HG03432 (cell line): ENCODE data around the gene DYNLRB2.

Experiments used
- ATAC-seq: cut with Tn5 transposase; IDR thresholded peaks from one replicate; pipeline ENCODE4 v1.9.1; 2021; ENCODE audit warnings: mild to moderate bottlenecking, moderate library complexity; ENCODE audit not compliant: unreplicated experiment

Gene DYNLRB2

DNA sequence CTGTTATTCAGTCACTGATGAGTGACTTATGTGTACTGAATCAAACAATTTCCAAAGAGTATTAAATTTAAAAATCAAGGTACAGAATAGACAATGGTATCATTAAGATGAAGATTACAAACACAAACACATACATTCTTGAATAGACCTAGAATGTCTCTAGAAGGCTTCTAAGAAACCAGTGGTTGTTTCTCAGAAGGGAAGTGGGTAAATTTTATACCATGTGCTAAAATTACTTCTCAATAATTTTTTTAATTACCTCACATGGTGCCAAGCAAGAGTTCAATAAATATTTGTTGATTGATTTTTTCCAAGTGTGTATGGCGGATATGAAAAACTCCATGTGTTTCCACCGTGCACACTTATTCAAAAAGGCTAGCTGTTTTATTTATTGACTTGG is 6.4 kb downstream of the DYNLRB2 start:
- ATAC-seq, result no peak

DNA sequence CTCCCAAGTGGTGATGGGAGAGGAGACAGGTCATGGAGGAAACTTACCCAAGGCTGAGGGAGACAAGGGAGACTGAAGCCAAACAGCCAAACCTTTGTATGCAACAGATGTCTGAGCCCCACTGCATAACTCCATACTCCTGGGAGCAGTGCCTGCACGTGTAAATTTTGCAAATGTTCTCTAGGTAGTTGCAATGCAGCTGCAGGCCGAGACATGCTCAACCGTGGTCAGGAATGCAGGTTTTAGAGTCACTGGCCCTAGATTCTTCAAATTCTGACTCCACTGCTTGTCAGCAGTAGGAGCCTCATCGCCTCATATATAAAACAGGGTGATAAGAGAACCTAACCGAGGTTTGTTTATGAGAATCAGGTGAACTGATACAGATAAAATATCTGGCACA is 11.5 kb downstream of the DYNLRB2 start:
- ATAC-seq, result no peak

DNA sequence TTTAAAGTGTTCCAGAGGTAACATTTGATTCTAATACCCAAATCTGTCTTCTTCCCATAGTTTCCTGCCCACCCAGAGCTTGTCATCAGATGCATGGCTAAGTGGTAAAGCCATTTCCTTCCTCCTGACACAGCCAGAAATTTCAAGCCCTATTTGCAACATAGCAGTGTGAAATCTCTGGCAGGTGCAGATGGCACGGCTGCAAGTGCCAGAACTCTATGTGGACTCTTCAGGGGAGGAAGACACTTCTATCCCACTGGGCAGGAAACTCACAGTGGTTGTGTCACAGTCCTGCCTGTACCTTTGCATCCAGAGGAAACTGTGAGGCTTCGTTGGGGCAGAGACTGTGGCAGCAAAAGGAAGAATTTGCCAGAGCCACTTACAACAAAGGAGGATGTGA is 13.2 kb downstream of the DYNLRB2 start:
- ATAC-seq, result no peak

DNA sequence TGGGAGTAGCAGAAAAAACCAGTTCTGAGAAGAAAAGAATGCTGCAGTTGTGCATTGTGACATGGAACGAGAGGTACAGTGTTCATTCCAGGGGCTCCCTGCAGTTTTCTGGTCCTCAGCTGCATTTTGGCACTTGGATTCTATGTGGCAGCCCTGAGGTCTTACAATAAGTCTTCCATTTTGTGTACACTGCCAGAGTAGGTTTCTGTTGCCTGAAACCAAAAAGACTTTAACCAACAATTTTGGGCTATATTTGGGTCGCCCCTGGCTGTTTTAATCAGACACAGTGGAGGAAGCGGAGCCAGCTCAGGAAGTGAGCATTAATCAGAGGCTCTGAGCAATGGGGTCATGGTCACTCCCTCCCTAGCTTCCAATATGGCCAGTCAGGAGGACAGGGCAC is 15.7 kb downstream of the DYNLRB2 start:
- no peak for ATAC-seq

DNA sequence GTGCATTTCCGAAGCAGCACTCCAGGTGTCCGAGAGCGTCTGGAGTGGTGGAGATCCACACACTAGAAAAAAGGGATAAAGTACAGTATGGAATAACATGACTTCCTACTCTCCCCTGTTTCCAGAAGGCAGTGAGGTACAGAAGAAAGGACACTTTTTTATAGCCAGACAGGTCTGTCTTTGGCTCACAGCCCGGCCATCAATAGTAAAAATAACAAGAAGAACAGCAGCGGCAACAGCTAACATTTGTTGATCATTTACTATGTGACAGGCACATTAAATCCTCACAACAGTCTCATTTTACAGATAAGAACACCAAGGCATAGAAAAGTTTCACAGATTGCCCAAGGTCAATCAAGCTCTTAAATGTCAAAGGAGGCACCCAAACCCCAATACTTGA is 16.2 kb downstream of the DYNLRB2 start:
- ATAC-seq, result no peak

DNA sequence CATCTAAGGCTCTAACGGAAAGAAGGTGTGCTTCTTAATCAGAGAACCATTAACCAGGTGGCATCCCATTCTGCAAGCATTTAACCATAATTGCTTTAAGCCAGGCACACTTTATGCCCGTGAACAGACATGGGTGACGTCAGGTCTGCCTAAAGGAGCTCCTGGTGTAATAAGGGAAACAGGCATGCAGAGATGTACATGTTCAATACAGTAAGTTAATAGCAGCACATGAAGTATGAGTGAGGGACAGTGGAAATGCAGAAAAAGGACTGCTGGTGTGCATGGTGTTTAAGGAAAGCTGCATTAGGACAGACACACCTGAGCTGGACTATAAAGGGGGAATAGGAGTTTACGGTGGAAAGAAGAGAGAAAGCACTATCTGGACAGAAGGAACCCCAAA is 18.6 kb downstream of the DYNLRB2 start:
- ATAC-seq, result no peak

DNA sequence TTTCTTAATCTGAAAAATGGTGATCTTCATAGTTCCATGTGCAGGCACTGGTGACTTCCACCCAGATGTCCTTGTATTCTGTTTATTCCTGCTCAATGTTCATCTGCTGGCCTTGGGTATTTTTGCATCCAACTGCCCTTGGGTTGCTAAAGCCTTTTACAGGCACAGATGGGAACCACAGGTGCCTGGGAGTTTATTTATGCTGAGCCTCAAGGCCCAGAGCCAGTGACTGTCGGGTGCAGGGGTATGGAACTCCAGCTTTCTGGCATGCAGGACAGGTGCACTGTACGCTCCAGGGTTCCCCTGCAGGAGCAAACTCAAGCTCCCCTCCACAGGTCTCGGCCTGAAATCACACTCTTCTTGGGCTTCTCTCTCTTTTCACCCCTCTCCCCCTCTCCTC is 22.3 kb downstream of the DYNLRB2 start:
- ATAC-seq, result no peak

DNA sequence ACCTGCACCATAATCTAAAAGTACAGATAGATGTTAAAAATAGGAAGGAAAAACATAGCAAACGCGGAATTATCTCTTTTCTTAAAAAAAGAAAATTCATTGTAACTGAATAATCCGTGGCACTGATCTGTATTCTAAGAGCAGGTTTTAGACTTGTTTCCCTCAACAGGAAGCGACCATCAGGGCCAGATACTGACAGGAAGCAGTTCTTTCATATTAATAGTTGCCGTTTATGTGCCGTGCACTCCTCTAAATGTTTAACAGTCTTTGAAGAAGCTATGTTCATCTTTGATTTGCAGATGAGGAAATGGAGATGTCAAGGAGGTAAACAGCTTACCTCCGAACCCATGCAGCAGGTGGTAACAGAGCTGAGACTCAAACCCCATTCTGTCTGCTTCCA is 23.6 kb downstream of the DYNLRB2 start:
- ATAC-seq, result no peak

DNA sequence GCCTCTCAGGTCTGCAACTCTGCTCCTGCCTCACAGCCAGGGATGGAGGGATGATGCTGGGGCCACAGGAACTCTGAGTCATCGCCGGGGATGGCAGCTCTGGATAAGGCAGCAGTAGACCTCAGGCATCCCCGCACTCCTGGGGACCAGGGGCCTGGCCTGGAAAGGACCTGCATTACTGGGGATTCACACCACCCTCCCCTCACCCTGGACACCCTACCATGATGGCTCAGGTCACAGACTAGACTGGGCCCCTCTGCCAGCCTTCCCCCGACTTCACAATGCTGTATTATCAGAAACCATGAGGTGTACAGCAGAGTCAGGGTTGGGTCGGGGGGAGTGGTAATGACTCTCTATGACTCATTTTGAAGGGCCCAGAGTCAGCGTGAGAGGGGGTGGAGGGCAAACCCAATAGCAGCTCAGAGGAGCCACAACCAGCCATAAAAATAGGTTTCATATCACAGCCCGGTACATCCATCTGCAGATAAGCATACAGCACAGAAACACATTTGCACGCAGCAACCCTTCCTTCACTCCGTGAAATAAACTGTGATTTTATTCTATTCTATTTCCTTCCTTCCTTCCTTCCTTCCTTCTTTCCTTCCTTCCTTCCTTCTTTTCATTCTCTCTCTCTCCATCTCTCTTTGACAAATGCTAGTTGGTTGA is 28.8 kb downstream of the DYNLRB2 start:
- ATAC-seq, result peak; percentile 74

DNA sequence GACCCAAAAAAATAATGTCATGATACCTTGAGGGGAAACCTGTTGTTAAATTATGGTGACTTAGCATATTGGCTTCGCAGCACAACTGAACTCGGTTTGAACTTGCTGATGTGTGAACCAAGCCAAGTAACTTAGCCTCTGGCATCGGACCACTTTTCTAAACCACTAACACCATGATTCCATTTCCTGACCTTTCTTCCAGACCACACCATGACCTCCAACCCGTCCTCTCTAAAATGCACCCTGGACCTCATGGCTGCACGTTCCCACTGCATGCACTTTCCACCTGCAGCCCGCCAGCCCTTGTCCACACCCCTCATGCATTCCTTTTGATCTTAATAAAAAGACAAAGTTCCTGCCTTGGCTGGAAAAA is 29.3 kb downstream of the DYNLRB2 start:
- no peak for ATAC-seq

DNA sequence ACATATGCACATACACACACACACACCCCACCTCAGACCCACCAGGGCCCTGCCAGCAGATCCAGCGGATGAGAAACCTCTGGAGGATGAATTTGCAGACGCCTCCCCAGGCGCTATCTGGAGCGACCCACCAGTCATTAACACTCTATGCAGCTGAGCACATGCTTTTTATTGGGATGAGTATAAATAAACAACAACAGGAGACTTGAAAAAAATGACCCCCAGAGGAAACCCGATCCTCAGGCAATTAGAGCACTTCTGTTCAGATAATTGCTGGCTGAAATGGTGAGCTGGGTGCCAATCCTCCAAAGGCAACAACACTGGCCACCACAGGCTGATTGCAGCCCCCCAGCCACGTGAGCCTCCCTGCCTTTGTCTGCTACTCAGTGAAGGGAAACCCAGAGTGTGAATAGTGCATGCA is 32.9 kb downstream of the DYNLRB2 start:
- no peak for ATAC-seq

DNA sequence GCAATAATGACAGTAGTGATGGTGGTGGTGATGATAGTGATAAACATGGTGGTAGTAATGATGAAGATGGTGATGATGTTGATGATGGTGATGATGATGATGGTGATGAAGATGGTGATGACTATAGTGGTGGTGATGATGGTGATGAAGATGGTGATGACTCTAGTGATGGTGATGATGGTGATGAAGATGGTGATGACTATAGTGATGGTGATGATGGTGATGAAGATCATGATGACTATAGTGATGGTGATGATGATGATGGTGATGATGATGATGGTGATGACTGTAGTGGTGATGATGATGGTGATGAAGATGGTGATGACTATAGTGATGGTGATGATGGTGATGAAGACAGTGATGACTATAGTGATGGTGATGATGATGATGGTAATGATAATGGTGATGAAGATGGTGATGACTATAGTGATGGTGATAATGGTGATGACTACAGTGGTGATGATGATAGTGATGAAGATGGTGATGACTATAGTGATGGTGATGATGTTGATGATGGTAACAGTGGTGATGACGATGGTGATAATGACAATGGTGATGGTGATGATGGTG is 35.6 kb downstream of the DYNLRB2 start:
- ATAC-seq, result no peak

DNA sequence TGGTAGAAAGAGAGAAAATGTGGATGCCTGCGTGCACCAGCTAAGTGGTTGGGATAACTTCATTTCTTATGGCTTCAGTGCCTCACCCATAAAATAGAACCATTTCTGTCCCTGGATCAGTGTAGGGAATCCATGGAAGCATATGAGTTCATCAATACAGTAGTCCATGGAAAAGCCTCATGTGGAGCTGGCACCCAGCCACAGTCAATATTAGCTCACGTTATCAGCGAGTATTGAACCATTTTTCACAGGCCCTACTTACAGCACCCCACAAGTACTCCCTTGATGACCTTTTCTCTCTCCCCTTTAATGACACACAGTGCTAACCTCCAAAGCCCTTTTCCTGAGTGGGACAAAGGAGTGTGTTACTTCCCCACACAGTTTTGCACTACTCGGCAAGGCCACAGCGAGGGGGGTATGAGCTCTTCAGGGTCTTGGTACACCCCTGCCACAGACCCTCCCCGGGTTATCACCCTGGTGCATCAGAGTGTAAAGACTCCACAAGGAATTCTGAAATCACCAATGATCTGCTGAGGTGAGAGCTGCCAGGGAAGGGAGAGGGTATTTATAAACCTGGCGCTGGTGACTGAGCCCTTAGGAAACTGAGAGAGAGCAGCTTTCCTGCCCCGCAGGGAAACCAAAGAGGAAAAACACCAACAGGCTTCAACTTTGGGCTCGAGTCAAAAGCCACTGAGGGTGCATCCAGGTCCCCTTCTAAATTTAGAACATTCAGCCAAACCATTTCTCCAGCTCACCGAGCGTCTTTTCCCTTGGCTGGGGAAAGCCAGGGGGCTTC is 36.9 kb downstream of the DYNLRB2 start:
- ATAC-seq, result no peak

DNA sequence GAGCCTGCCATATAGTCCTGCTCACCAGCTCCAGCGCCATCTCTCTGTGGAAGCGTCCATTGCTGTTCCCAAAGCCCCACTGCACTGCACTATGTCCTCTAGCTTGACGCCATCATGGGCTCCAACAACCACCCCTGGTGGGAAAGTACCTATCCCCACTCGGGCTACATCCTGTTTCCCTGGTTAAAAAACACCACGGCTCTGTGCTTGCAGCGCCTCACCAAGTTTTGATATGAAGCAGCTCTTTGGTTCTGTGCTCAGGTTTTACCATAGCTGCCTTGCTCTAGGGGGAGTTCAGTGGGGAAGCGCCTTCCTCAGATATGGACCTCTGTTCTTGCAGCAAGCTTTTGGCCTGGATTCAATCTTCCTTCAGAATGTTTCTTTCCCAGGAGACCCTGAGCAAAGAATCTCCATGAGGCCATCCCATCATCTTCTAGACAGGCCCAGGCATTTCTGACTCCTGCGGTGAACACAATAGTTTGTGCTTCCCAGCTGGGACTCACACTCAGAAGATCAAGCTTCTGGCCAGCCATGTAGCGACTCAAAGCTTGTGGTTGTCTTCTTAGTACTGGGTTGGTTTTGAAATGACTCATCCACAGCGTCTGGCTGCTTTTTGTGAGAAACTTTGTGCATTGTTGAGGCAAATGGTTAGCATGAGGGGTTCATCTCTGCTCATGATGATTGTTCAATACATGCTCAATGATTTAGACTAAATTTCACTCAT is 39.5 kb downstream of the DYNLRB2 start:
- peak; percentile 89 for ATAC-seq

DNA sequence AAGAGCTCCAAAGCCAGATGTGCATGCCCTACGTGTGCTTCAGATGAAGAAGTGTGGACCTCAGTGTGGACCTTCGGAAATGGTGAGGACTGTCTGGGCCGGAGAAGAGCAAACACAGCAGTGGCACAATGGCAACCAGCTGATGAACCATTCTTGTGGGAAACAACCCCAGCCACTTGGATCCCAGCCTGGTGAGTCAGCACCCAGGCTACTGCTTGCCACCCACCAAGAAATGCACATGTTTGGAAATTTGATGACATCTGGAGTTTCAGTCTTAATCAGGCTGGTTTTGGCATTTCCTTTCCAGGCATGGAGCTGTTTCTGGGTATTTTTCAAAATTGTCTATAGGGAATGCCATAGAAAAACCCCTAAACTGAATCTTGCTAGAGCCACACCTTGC is 42.7 kb downstream of the DYNLRB2 start:
- no peak for ATAC-seq

DNA sequence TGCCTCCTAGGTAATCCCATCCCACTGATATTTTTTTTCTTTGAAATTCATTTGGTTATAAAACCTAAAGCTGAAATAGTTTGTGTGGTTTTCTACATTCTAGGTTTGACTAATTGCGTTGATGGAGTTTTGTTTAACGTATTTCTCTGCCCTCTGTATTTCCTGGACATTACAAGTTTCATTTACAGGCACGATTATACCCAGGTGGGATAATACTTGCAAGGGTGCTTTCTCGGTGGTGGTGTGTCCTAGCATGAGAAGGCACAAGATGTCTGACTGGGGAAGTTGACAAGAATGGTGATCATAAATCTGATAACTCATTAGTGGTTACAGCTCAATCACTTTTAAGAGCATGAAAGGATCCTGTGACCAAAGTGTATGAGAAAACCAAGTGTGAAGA is 45.0 kb downstream of the DYNLRB2 start:
- ATAC-seq, result peak; percentile 54

DNA sequence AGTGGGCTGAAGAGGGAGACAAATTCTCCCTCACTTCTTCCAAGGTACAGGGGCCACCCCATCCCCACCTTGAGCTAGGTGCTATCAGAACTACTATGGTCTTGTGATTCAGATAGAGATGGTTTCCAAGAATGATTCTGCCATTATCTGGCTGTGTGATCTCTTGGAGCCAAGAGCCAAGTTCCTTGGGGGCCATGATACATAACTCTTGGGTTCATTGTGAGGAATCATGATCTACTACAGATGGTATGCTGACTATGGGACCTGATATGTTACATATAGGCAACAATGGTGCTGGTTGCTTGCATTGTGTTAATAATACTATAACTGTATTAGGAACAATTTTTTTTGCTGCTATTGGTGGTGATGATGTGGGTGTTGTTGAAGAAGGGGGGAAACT is 45.7 kb downstream of the DYNLRB2 start:
- no peak for ATAC-seq

DNA sequence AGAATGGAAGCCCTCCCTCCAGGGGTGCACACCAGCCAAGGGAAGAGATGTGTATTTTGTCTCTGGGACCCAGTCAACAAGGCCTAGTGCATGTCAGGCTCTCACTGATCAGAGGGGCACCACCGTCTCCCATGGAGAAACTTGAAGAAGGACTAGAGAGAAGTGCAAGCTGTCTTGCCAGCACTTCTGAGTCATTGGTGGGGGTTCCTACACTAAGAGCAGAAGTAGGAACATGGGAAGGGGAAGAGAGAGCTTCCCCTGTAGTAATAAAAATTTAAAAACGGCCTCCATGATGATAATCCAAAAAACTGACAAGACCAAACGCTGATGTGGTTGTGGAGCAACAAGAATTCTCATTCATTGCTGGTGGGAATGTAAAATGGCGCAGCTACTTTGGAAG is 46.3 kb downstream of the DYNLRB2 start:
- ATAC-seq, result no peak

DNA sequence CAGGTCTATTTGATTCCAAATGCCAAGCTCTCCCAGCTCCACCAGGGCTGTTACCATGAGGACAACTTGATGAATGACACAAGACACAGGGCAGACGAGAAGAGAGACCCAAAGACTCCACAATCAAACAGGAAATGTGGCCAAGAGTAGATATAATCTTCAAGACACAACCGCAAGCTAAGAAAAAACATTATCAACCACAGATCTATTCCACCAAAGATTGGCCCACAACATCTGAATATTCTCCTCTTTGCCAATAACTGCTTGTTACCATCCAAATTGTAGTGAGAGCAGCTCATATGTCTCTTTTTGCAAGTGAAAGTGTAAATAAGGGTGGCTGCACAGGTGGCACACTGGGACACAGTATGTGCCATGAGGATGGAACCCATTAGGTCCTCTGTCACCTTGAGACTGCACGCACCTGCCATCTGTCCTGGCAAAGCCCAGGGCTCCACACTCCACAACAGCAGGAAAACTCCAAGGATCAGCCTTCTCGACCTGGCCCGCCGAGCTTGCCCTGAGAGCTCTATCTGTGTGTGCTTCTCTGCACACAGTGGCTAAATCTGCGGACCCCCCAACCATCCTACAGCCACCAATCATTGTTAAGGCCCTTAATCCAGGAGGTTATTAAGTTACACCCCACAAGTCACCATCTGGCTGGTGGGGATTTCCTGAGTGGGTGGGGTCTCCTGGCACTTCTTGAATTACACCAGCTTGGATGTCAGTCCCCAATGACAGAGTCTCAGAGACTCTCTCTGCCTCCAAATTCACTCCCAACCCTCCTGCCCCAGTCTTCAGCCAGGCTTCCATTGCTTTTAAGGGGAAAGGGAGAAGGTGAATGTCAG is 50.5 kb downstream of the DYNLRB2 start:
- ATAC-seq, result no peak

DNA sequence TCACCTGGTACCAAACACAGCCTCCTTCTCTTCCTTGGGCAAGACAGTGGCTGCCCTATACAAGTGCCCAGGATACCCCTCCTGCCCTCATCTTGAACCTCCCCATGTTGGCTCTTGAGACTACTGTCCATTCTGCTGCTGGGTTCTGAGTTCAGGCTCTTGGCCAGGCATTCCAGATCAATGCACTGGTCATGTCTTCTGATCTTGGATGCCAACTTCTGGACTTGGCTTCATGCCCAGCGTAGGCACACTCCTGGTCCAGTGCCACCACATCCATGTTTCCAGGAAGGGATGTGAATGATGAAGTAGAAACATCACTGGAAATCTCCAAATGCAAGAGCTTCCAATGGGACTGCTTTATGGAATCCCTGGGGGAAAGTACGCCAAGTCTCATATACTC is 51.5 kb downstream of the DYNLRB2 start:
- no peak for ATAC-seq

DNA sequence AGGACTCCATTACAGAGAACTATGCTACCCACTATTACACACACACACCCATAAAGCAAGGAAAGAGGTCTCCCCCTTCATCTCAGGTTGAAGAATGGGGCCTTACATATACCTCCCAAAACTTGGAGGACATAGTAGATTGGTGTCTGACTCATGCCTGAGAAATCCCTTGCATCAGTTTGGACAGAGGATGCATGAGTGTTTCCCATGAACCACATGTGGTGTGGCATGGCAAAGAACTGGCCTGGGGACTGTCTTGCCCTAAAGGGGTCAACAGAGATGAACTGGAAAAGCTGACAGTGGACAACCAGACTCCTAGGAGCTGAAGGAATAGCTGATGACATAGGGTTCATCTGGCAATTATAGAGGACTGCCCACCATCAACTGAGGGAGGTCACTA is 54.0 kb downstream of the DYNLRB2 start:
- no peak for ATAC-seq
